ENCODE results near the gene ATXN3.
A peak's percentile ranks its signal among the peaks of the same experiment; 100 is the strongest.
"Not testable (repeated sequence)": the region's sequence is repeated elsewhere in the genome, so short reads cannot be mapped to it uniquely, and the experiment has no call there.

The ATXN3 gene

DNA sequence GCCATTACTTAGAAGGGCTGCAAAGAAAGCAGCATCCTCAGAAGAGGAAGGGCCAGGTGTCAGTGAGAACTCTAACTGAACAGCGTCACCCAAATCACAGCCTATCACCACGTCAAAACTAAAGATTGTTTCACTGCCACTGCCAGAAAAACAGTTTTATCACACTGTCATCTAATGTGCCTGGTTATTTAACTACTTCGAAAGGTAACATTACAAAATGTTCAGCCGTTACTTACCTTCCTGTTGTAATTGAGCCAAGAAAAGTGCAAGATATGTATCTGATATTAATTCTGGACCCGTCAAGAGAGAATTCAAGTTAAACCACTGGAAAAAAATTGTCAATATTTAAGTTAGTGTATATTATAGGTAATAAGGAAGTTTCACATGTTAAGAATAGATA is 17.9 kb downstream of the ATXN3 start:
- peaks cover 14 to 26% of the 10 kb centered on the region in 2 donors for H3K36me3 ChIP-seq (ENCODE audit: control insufficient read depth in 2 of 2, insufficient read depth in 2 of 2, low read length in 2 of 2)
- H3K9ac ChIP-seq (ENCODE audit: low read depth in 1 of 2, low read length in 2 of 2), result no peak overlapping the region

DNA sequence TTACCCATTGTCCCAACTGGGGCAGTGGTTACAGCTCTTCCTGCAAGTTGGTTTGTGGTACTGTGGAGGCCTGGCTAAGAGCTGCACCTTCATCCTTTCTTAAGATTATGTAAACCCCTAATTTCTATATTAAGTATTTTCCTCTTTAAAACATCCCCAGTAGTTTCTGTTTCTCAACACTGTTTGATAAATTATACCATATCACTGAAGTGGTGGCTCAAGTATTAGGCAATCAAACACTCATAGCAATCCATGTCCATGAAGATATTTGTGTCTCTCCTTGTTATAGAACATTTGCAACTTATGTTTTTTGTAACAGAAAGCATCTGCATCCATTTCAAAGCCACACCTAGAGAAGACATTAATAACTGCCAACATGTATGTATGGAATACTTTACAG is 31.8 kb downstream of the ATXN3 start:
- Histone ChIP-seq H3K4me3 (ENCODE audit: low read length in 2 of 2) (no peak overlapping the region), H3K27ac (ENCODE audit: low read depth in 2 of 2, low read length in 2 of 2) (no peak overlapping the region), H3K9me3 (ENCODE audit: control insufficient read depth in 2 of 2, low read length in 2 of 2) (no peaks in the 10 kb centered on the region), H3K27me3 (ENCODE audit: control insufficient read depth in 2 of 2, insufficient read depth in 2 of 2, low read length in 2 of 2) (no peaks in the 10 kb centered on the region), H3K4me1 (ENCODE audit: control insufficient read depth in 2 of 2, insufficient read depth in 2 of 2, low read length in 2 of 2) (no peaks in the 10 kb centered on the region), H3K36me3 (ENCODE audit: control insufficient read depth in 2 of 2, insufficient read depth in 2 of 2, low read length in 2 of 2) (peaks cover 16 to 24% of the 10 kb centered on the region in 2 donors), H3K9ac (ENCODE audit: low read depth in 1 of 2, low read length in 2 of 2) (no peak overlapping the region)

More for the DNA sequence above, 17.9 kb downstream of the ATXN3 start:
- Histone ChIP-seq H3K9me3 (ENCODE audit: control insufficient read depth in 2 of 2, low read length in 2 of 2) (no peaks in the 10 kb centered on the region), H3K4me3 (ENCODE audit: low read length in 2 of 2) (no peak overlapping the region), H3K4me1 (ENCODE audit: control insufficient read depth in 2 of 2, insufficient read depth in 2 of 2, low read length in 2 of 2) (no peaks in the 10 kb centered on the region), H3K27ac (ENCODE audit: low read depth in 2 of 2, low read length in 2 of 2) (no peak overlapping the region), H3K27me3 (ENCODE audit: control insufficient read depth in 2 of 2, insufficient read depth in 2 of 2, low read length in 2 of 2) (no peaks in the 10 kb centered on the region)

DNA sequence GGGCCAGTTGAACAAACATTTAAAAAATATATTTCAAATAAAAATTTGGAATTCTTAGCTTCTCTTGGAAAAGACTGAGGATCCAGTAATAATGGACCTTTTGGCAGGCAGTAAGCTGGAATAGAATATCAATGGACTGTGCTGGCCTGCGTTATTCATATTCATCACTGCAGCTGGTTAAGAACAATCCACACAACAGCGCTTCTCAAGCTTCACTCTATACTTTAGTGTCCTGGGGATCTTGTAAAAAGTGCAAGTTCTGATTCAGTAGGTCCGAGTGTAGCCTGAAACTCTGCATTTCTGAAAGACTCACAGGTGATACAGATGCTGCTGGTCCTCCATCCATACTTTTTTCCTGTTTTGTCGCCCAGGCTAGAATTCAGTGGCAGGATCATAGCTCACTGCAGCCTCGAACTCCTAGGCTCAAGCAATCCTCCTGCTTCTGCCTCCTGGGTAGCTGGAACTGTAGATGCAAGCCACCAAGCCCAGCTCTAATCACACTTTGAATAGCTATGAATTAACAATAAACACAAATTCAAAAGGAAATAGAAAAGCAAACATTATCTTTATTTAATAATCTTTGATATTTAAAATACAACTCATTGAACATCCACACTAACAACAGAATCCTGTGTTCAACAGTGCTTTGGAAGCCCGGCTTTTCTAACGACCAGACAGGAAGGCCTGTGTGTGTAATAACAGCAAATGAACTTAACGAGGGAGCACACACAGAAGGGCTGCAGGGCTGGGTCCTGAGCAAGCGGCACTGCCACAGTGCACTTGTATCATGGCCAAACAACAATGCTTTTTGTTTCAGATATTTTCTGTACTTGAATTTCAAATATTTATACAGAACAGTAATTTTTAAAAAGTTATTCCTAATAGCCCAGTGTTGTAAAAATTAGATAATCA is 48.1 kb downstream of the ATXN3 start:
- Histone ChIP-seq H3K9me3 (ENCODE audit: control insufficient read depth in 2 of 2, low read length in 2 of 2) (no peaks in the 10 kb centered on the region), H3K27me3 (ENCODE audit: control insufficient read depth in 2 of 2, insufficient read depth in 2 of 2, low read length in 2 of 2) (no peaks in the 10 kb centered on the region), H3K36me3 (ENCODE audit: control insufficient read depth in 2 of 2, insufficient read depth in 2 of 2, low read length in 2 of 2) (peaks cover 4 to 6% of the 10 kb centered on the region in 2 donors), H3K9ac (ENCODE audit: low read depth in 1 of 2, low read length in 2 of 2) (no peak overlapping the region), H3K27ac (ENCODE audit: low read depth in 2 of 2, low read length in 2 of 2) (no peak overlapping the region), H3K4me1 (ENCODE audit: control insufficient read depth in 2 of 2, insufficient read depth in 2 of 2, low read length in 2 of 2) (no peaks in the 10 kb centered on the region), H3K4me3 (ENCODE audit: low read length in 2 of 2) (no peak overlapping the region)

DNA sequence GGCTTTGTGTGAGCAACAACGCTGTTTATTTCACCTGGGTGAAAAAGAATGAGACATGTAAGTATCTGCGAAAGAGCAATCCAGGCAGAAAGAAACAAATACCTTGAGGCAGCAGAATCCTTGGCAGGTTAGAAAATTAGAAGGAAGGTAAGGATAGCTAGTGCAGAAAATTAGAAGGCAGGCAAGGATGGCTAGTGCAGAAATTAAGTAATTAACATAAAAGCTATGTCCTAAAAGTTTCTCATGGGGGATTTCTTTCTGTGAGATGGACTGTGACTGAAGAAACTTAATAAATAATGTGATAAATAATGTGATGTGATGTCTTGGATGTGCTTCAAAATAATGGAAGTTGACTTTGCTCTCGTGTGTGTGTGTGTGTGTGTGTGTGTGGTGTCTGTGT is 56.6 kb downstream of the ATXN3 start:
- no peak overlapping the region for H3K27ac ChIP-seq (ENCODE audit: low read depth in 2 of 2, low read length in 2 of 2)
- no peaks in the 10 kb centered on the region for H3K4me1 ChIP-seq (ENCODE audit: control insufficient read depth in 2 of 2, insufficient read depth in 2 of 2, low read length in 2 of 2)
- H3K4me3 ChIP-seq (ENCODE audit: low read length in 2 of 2), result no peak overlapping the region
- H3K9me3 ChIP-seq (ENCODE audit: control insufficient read depth in 2 of 2, low read length in 2 of 2), result peaks cover 0 to 2% of the 10 kb centered on the region in 2 donors
- H3K9ac ChIP-seq (ENCODE audit: low read depth in 1 of 2, low read length in 2 of 2), result no peak overlapping the region
- H3K27me3 ChIP-seq (ENCODE audit: control insufficient read depth in 2 of 2, insufficient read depth in 2 of 2, low read length in 2 of 2), result no peaks in the 10 kb centered on the region
- H3K36me3 ChIP-seq (ENCODE audit: control insufficient read depth in 2 of 2, insufficient read depth in 2 of 2, low read length in 2 of 2), result no peaks in the 10 kb centered on the region

DNA sequence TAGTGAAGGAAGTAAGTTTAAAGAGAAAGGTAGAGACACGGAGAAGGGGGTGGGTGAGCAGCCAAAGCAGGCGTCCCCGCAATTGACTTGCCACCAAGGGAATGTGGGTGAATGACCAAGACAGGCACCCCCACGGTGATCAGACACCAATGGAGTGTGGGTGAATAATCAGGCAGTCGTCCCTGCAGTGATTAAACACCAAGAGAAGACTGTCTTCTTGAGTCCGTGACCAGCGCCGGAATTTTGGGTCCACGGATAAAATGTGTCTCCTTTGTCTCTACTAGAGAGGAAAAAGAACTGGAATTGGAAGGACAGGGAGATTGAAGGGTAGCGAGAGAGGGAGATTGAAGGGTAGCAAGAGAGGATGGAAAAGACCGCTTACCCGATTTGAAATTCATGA is 57.2 kb downstream of the ATXN3 start:
- not testable (repeated sequence) for H3K27me3 ChIP-seq (ENCODE audit: control insufficient read depth in 2 of 2, insufficient read depth in 2 of 2, low read length in 2 of 2); H3K36me3 ChIP-seq (ENCODE audit: control insufficient read depth in 2 of 2, insufficient read depth in 2 of 2, low read length in 2 of 2); H3K27ac ChIP-seq (ENCODE audit: low read depth in 2 of 2, low read length in 2 of 2); H3K4me3 ChIP-seq (ENCODE audit: low read length in 2 of 2); H3K9me3 ChIP-seq (ENCODE audit: control insufficient read depth in 2 of 2, low read length in 2 of 2); H3K4me1 ChIP-seq (ENCODE audit: control insufficient read depth in 2 of 2, insufficient read depth in 2 of 2, low read length in 2 of 2); H3K9ac ChIP-seq (ENCODE audit: low read depth in 1 of 2, low read length in 2 of 2)

DNA sequence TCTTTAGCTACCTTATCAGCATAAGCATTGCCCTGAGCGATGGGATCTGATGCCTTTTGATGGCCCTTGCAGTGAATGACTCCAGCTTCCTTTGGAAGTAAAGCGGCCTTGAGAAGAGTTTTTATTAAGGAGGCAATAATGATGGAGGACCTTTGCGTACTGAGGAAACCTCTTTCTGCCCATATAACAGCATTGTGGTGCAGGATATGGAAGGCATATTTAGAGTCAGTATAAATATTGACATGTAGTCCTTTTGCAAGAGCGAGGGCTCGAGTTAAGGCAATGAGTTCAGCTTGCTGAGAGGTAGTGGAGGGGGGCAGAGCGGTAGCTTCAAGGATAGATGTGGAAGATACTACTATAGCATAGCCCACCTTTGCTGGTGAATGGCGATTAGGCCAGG is 60.5 kb downstream of the ATXN3 start:
- not testable (repeated sequence) for H3K9ac ChIP-seq (ENCODE audit: low read depth in 1 of 2, low read length in 2 of 2); H3K9me3 ChIP-seq (ENCODE audit: control insufficient read depth in 2 of 2, low read length in 2 of 2); H3K36me3 ChIP-seq (ENCODE audit: control insufficient read depth in 2 of 2, insufficient read depth in 2 of 2, low read length in 2 of 2); H3K4me1 ChIP-seq (ENCODE audit: control insufficient read depth in 2 of 2, insufficient read depth in 2 of 2, low read length in 2 of 2); H3K27me3 ChIP-seq (ENCODE audit: control insufficient read depth in 2 of 2, insufficient read depth in 2 of 2, low read length in 2 of 2); H3K4me3 ChIP-seq (ENCODE audit: low read length in 2 of 2); H3K27ac ChIP-seq (ENCODE audit: low read depth in 2 of 2, low read length in 2 of 2)

DNA sequence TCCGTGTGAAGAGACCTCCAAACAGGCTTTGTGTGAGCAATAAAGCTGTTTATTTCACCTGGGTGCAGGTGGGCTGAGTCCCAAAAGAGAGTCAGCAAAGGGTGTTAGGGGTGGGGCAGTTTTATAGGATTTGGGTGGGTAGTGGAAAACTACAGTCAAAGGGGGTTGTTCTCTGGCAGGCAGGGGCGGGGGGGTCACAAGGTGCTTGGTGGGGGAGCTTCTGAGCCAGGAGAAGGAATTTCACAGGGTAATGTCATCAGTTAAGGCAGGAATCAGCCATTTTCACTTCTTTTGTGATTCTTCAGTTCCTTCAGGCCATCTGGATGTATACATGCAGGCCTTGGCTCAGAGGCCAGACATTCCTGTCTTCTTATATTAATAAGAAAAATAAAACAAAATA is 64.6 kb downstream of the ATXN3 start:
- not testable (repeated sequence) for H3K27me3 ChIP-seq (ENCODE audit: control insufficient read depth in 2 of 2, insufficient read depth in 2 of 2, low read length in 2 of 2); H3K4me3 ChIP-seq (ENCODE audit: low read length in 2 of 2); H3K9ac ChIP-seq (ENCODE audit: low read depth in 1 of 2, low read length in 2 of 2); H3K36me3 ChIP-seq (ENCODE audit: control insufficient read depth in 2 of 2, insufficient read depth in 2 of 2, low read length in 2 of 2); H3K27ac ChIP-seq (ENCODE audit: low read depth in 2 of 2, low read length in 2 of 2); H3K9me3 ChIP-seq (ENCODE audit: control insufficient read depth in 2 of 2, low read length in 2 of 2)
- peaks cover 12 to 14% of the 10 kb centered on the region in 2 donors for H3K4me1 ChIP-seq (ENCODE audit: control insufficient read depth in 2 of 2, insufficient read depth in 2 of 2, low read length in 2 of 2)

DNA sequence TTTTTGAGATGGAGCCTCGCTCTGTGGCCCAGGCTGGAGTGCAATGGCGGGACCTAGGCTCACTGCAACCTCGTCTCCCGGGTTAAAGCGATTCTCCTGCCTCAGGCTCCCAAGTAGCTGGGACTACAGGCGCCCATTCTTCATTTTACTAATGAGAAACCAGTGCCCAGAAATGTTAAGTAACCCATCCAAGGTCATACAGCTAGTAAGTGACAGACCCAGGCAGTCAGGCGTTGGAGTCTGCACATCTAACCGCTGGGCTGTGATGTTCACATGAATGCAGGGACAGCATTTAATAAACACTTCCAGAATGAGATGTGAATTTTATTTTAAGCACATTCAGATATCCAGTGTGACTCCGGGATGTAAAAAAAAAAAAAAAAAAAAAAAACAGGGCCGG is 65.2 kb downstream of the ATXN3 start:
- peaks cover 0 to 2% of the 10 kb centered on the region in 2 donors for H3K9me3 ChIP-seq (ENCODE audit: control insufficient read depth in 2 of 2, low read length in 2 of 2)
- H3K9ac ChIP-seq (ENCODE audit: low read depth in 1 of 2, low read length in 2 of 2), result peak overlapping the region; percentile 97 to 99
- peaks cover 12 to 14% of the 10 kb centered on the region in 2 donors for H3K4me1 ChIP-seq (ENCODE audit: control insufficient read depth in 2 of 2, insufficient read depth in 2 of 2, low read length in 2 of 2)
- no peak overlapping the region for H3K27ac ChIP-seq (ENCODE audit: low read depth in 2 of 2, low read length in 2 of 2)
- H3K4me3 ChIP-seq (ENCODE audit: low read length in 2 of 2), result peak overlapping the region; percentile 96 to 97
- no peaks in the 10 kb centered on the region for H3K36me3 ChIP-seq (ENCODE audit: control insufficient read depth in 2 of 2, insufficient read depth in 2 of 2, low read length in 2 of 2)
- H3K27me3 ChIP-seq (ENCODE audit: control insufficient read depth in 2 of 2, insufficient read depth in 2 of 2, low read length in 2 of 2), result no peaks in the 10 kb centered on the region

DNA sequence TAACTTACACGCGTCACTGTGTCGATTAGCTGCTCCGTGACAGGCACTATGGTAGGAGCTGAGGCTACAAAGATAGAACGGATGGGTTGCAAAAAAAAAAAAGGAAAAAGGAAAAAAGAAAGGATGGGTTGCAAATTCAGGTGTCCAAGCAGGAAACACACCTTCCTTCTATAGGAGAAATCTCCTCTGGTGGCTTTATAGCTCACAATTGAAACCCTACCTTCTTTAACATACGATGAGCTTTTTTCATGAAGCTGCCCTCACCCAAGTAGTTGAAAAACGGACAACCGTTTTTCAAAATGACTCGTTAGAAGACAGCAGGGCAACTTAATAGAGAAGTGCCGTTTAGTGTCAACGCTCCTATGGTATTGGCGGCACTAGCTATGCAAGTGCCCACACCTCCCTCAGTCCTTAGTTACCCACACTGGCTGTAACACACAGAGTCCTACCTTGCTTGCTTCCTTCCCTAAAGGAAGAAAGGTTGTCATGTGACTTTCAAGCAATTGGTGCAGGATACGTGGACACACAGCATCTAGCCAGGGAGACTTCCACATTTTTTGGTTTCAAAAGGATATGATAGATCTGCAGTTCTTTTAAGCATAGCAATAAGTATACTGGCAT is 65.8 kb downstream of the ATXN3 start:
- Histone ChIP-seq H3K9ac (ENCODE audit: low read depth in 1 of 2, low read length in 2 of 2) (peak overlapping the region; percentile 97 to 99), H3K27me3 (ENCODE audit: control insufficient read depth in 2 of 2, insufficient read depth in 2 of 2, low read length in 2 of 2) (no peaks in the 10 kb centered on the region), H3K9me3 (ENCODE audit: control insufficient read depth in 2 of 2, low read length in 2 of 2) (no peaks in the 10 kb centered on the region), H3K27ac (ENCODE audit: low read depth in 2 of 2, low read length in 2 of 2) (peak overlapping the region; percentile 94 to 96), H3K36me3 (ENCODE audit: control insufficient read depth in 2 of 2, insufficient read depth in 2 of 2, low read length in 2 of 2) (no peaks in the 10 kb centered on the region), H3K4me1 (ENCODE audit: control insufficient read depth in 2 of 2, insufficient read depth in 2 of 2, low read length in 2 of 2) (peaks cover 14 to 16% of the 10 kb centered on the region in 2 donors), H3K4me3 (ENCODE audit: low read length in 2 of 2) (peak overlapping the region; percentile 96 to 97)

DNA sequence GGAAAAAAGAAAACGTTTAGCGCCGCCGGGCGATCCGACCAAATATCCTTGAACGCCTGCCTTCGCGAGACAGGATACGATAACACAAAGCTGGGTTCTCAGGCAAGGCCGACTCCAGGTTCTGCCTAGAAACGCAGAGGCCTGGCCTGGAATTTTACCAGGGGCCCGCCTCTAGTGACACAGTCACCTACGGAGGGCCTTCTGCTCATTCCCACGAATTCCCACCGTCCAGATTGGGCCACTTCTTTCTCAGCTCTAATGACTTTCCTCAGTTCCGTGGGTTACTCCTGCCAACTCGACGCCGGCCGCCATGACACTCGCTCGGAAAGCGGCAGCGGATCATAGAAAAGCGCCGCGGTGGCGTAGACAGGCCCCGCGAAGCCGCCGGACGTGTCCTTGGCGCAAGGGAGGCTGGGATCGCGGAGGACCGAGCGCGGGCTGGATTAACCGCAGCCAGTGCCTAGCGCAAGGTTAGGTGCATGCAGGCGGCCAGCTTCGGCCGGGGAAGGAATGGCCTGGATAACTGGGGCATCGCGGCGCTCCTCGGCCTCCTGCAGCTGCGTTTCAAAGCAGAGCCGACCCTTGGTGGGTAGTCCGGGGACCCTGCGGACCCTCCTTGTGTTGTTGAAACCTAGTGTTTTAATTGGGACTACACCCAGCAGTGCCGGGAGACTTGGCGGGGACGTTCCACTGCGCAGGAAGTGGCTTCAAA is 66.5 kb downstream of the ATXN3 start, which contains the start of gene TRIP11:
TSS of gene TRIP11 (minus strand) at position 341 of the 712 bp plus-strand sequence. CDS start 374 bp downstream, outside the sequence.
- no peaks in the 10 kb centered on the region for H3K9me3 ChIP-seq (ENCODE audit: control insufficient read depth in 2 of 2, low read length in 2 of 2)
- peak within 1 kb of the TSS; percentile 97 to 99 for H3K9ac ChIP-seq (ENCODE audit: low read depth in 1 of 2, low read length in 2 of 2)
- no peaks in the 10 kb centered on the region for H3K36me3 ChIP-seq (ENCODE audit: control insufficient read depth in 2 of 2, insufficient read depth in 2 of 2, low read length in 2 of 2)
- H3K4me3 ChIP-seq (ENCODE audit: low read length in 2 of 2), result peak within 1 kb of the TSS; percentile 96 to 97
- no peaks in the 10 kb centered on the region for H3K27me3 ChIP-seq (ENCODE audit: control insufficient read depth in 2 of 2, insufficient read depth in 2 of 2, low read length in 2 of 2)
- H3K27ac ChIP-seq (ENCODE audit: low read depth in 2 of 2, low read length in 2 of 2), result peak within 1 kb of the TSS; percentile 94 to 96
- peaks cover 14 to 16% of the 10 kb centered on the region in 2 donors for H3K4me1 ChIP-seq (ENCODE audit: control insufficient read depth in 2 of 2, insufficient read depth in 2 of 2, low read length in 2 of 2)
